Calu3 (cell line): ENCODE measurements around the gene MINDY3. TPM values are rescaled to one million over a fixed set of nuclear protein-coding genes. Genes with fewer than 3 reads are reported as not detected.
"Not testable (repeated sequence)": the region's sequence is repeated elsewhere in the genome, so short reads cannot be mapped to it uniquely, and the experiment has no call there.

ENCODE experiments used
- BruUV-seq: library from RNA; stranded (reverse); fragments of 400-500 nt; replicated peaks from 2 replicates; lab custom pipeline; 2021; lab: Mats Ljungman, UMichigan
- CTCF ChIA-PET: fragments of 300-600 bp; sonication (Branson Sonifier 250); formaldehyde crosslinking; loops from one replicate; lab custom pipeline; 2022; ENCODE audit warnings: antibody characterized with exemption; lab: Charles Lee
- DNase-seq: peaks from one replicate; pipeline ENCODE4 v3.0.0; 2022
- H3K27ac Mint-ChIP-seq: one replicate; pipeline ENCODE4 v1.8.0; 2022; ENCODE audit warnings: mixed read lengths; ENCODE audit not compliant: unreplicated experiment
- H3K27me3 Mint-ChIP-seq: one replicate; pipeline ENCODE4 v1.8.0; 2022; ENCODE audit warnings: mixed read lengths; ENCODE audit not compliant: unreplicated experiment
- H3K36me3 Mint-ChIP-seq: one replicate; pipeline ENCODE4 v1.8.0; 2022; ENCODE audit warnings: mild to moderate bottlenecking, moderate library complexity, mixed read lengths; ENCODE audit not compliant: insufficient read depth, unreplicated experiment
- H3K4me1 Mint-ChIP-seq: one replicate; pipeline ENCODE4 v1.8.0; 2022; ENCODE audit warnings: mild to moderate bottlenecking, low read depth, mixed read lengths; ENCODE audit not compliant: unreplicated experiment
- H3K4me3 Mint-ChIP-seq: one replicate; pipeline ENCODE4 v1.8.0; 2022; ENCODE audit warnings: mild to moderate bottlenecking, low read depth, moderate library complexity, mixed read lengths; ENCODE audit not compliant: unreplicated experiment
- H3K9me3 Mint-ChIP-seq: one replicate; pipeline ENCODE4 v1.8.0; 2022; ENCODE audit warnings: low read depth, mixed read lengths; ENCODE audit not compliant: unreplicated experiment
- CTCF ChIP-seq: fragments of 200-600 bp; IDR thresholded peaks from one replicate; pipeline ENCODE4 v1.8.0; 2022; ENCODE audit warnings: antibody characterized with exemption; ENCODE audit not compliant: unreplicated experiment
- intact Hi-C: fragments of 100-400 bp; cut with micrococcal nuclease; formaldehyde crosslinking; loops from one replicate; pipeline ENCODE4 v1.10.0; 2022; ENCODE audit not compliant: unreplicated experiment
- total RNA-seq: library from RNA; stranded (reverse); gene quantifications from 2 replicates; pipeline ENCODE4 v1.2.3, GENCODE V29; 2022

MINDY3 gene
- total RNA-seq, 1 experiment from 2014 or later: 17.8 TPM

- H3K9me3 Mint-ChIP-seq: peaks cover 10% of the 10 kb centered on the region
- H3K4me1 Mint-ChIP-seq: no peaks in the 10 kb centered on the region
- no TSS peak for BruUV-seq
- H3K27me3 Mint-ChIP-seq: no peaks in the 10 kb centered on the region
- no peak for TF ChIP-seq CTCF
- intact Hi-C loops: no loop called here
- no peak overlapping the region for H3K4me3 Mint-ChIP-seq
- peaks cover 4% of the 10 kb centered on the region for H3K36me3 Mint-ChIP-seq
- no peak overlapping the region for H3K27ac Mint-ChIP-seq
- CTCF ChIA-PET: no interaction called here
- DNase-seq: no peak
Measured at GRCh38 chr10:15763006-15763405, 97.3 kb downstream of the MINDY3 start.

- CTCF ChIA-PET: not testable (repeated sequence)
Measured at GRCh38 chr10:15762239-15762638, 98.1 kb downstream of the MINDY3 start.

GRCh38 chr10:15761224-15761623, 99.1 kb downstream of the MINDY3 start:
- BruUV-seq, H3K4me3 Mint-ChIP-seq, H3K36me3 Mint-ChIP-seq, H3K4me1 Mint-ChIP-seq, H3K27me3 Mint-ChIP-seq, intact Hi-C loops, H3K9me3 Mint-ChIP-seq, DNase-seq, H3K27ac Mint-ChIP-seq, CTCF ChIA-PET: not testable (repeated sequence)

More at GRCh38 chr10:15762239-15762638, 98.1 kb downstream of the MINDY3 start:
- DNase-seq, H3K9me3 Mint-ChIP-seq, BruUV-seq, intact Hi-C loops, H3K27me3 Mint-ChIP-seq, H3K4me1 Mint-ChIP-seq, H3K4me3 Mint-ChIP-seq, H3K36me3 Mint-ChIP-seq, H3K27ac Mint-ChIP-seq: not testable (repeated sequence)

- Mint-ChIP-seq H3K27ac (no peak overlapping the region), H3K4me3 (no peak overlapping the region), H3K9me3 (peaks cover 10% of the 10 kb centered on the region), H3K27me3 (no peaks in the 10 kb centered on the region), H3K36me3 (peaks cover 4% of the 10 kb centered on the region), H3K4me1 (no peaks in the 10 kb centered on the region)
- TF ChIP-seq CTCF: no peak
- BruUV-seq: no TSS peak
- DNase-seq: no peak
- CTCF ChIA-PET: no interaction called here
- intact Hi-C loops: no loop called here
Measured at GRCh38 chr10:15760681-15761080, 99.6 kb downstream of the MINDY3 start.

GRCh38 chr10:15759265-15759664, 101.0 kb downstream of the MINDY3 start:
- no peaks in the 10 kb centered on the region for H3K36me3 Mint-ChIP-seq
- peaks cover 2% of the 10 kb centered on the region for H3K9me3 Mint-ChIP-seq
- no peaks in the 10 kb centered on the region for H3K27me3 Mint-ChIP-seq
- CTCF ChIA-PET: no interaction called here
- no peak for DNase-seq
- no peaks in the 10 kb centered on the region for H3K4me1 Mint-ChIP-seq
- TF ChIP-seq CTCF: no peak
- H3K4me3 Mint-ChIP-seq: no peak overlapping the region
- no TSS peak for BruUV-seq
- intact Hi-C loops: no loop called here
- no peak overlapping the region for H3K27ac Mint-ChIP-seq
